Non-pigmented ciliary epithelial cell (primary cell): Measurements from ENCODE around the gene ATP12A.

Experiments
- DNase-seq: peaks from one replicate; pipeline ENCODE4 v3.0.0-alpha.2; 2010; ENCODE audit warnings: low read depth

ATP12A gene

GRCh38 chr13:24680258-24680920, at the start of gene ATP12A:
Gene ATP12A (plus strand): TSS chr13:24680408. CDS start chr13:24680744, 336 bp downstream.
- no peak for DNase-seq

GRCh38 chr13:24630851-24631620, 49.2 kb upstream of the ATP12A start:
- peak; percentile 52 for DNase-seq

- no peak for DNase-seq
Observed at GRCh38 chr13:24631922-24632321, 48.3 kb upstream of the ATP12A start.

- DNase-seq = no peak
Observed at GRCh38 chr13:24632382-24633121, 47.7 kb upstream of the ATP12A start.

- DNase-seq = no peak
Observed at GRCh38 chr13:24636776-24637175, 43.4 kb upstream of the ATP12A start.

- no peak for DNase-seq
Observed at GRCh38 chr13:24638096-24638495, 42.1 kb upstream of the ATP12A start.

GRCh38 chr13:24640752-24641151, 39.5 kb upstream of the ATP12A start:
- no peak for DNase-seq

GRCh38 chr13:24642219-24642618, 38.0 kb upstream of the ATP12A start:
- DNase-seq = no peak

- peak; percentile 47 for DNase-seq
Observed at GRCh38 chr13:24644036-24644435, 36.2 kb upstream of the ATP12A start.

- no peak for DNase-seq
Observed at GRCh38 chr13:24648271-24648670, 31.9 kb upstream of the ATP12A start.

GRCh38 chr13:24648983-24649687, 31.1 kb upstream of the ATP12A start:
- no peak for DNase-seq

GRCh38 chr13:24649688-24650043, 30.5 kb upstream of the ATP12A start:
- no peak for DNase-seq

GRCh38 chr13:24650161-24650560, 30.0 kb upstream of the ATP12A start:
- no peak for DNase-seq

- DNase-seq = no peak
Observed at GRCh38 chr13:24651718-24652345, 28.4 kb upstream of the ATP12A start.

GRCh38 chr13:24652359-24652758, 27.8 kb upstream of the ATP12A start:
- DNase-seq = no peak

- DNase-seq = no peak
Observed at GRCh38 chr13:24654741-24655140, 25.5 kb upstream of the ATP12A start.

- no peak for DNase-seq
Observed at GRCh38 chr13:24659239-24659638, 21.0 kb upstream of the ATP12A start.

GRCh38 chr13:24660023-24660741, 20.0 kb upstream of the ATP12A start:
- no peak for DNase-seq

GRCh38 chr13:24661713-24662112, 18.5 kb upstream of the ATP12A start:
- DNase-seq = no peak

GRCh38 chr13:24662195-24663088, 17.8 kb upstream of the ATP12A start:
- DNase-seq = no peak
